ENCODE measurements around the gene SMYD2.

SMYD2 gene

DNA sequence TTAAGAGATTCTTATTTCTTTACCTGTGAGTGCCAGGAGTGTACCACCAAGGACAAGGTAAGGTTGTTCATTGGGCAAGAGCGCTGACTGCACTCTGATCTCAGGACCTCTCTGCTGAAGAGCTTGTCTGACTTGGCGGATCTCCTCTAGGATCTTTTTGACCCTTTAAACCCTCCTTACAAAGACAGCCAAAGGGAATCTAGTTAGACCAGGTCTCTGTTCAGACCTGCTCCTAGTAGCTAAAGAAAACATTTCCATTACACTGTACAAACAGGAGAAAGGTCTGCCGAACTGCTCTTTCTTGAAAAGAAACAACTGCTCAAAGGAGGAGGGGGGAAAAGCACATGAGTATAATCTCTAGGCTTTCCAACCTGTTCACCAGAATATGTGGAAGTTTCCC is 49.3 kb downstream of the SMYD2 start:
- no peak for DNase-seq

DNA sequence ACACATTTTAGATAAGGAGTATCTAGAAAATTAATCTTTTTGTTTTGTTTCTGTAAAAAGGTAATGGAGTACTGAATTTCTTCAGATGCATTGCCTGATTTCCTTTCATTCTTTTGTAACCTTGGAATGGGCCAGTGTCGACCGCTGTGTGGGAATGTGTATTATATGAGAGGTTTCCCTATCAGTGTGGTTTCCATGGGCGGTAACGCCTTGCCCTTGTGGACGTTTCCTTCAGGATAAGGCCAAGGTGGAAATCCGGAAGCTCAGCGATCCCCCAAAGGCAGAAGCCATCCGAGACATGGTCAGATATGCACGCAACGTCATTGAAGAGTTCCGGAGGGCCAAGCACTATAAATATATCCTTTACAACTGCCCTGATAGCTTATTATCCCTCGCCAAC is 49.8 kb downstream of the SMYD2 start:
- no peak for DNase-seq

DNA sequence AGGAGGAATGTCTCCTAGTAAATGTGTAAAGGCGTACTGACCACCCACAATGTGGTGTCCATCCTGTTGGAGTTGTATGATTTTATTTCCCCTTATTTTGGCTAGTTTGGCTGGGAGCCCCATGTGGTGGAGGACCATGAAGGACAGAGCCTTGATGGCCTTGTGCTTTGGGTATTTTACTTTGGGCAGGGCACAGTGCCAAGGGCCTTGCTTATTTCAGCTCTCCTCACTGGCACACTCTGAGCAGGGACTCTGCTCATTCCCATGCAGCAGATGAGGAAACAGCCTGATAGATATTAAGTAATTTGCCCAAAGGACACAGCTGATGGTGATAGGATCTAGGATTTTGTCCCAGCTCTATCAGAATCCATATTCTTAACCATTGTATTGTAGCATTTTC is 50.2 kb downstream of the SMYD2 start:
- DNase-seq, result no peak

DNA sequence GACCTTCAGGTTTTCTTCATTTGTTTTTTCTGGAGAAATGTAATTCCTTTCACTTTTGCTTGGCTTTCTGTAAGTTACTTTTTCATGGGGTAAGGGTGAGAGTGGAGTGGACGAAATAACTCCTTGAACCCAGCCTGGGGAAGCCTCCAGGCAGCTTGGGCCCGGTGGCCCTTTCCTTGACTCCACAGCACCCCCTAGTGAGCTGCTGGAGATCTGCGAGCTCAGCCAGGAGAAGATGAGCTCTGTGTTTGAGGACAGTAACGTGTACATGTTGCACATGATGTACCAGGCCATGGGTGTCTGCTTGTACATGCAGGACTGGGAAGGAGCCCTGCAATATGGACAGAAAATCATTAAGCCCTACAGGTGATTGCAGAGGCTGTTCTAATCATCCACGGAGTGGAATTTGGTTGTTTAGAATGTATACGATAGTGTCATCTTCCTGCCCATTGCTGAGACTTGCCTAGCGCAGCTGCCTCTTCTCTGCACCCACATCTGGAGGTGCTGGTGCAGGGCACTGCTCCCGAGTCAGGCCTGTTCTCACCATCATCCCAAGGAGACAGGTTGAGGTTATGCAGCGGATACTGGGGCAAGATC is 51.0 kb downstream of the SMYD2 start:
- no peak for DNase-seq

DNA sequence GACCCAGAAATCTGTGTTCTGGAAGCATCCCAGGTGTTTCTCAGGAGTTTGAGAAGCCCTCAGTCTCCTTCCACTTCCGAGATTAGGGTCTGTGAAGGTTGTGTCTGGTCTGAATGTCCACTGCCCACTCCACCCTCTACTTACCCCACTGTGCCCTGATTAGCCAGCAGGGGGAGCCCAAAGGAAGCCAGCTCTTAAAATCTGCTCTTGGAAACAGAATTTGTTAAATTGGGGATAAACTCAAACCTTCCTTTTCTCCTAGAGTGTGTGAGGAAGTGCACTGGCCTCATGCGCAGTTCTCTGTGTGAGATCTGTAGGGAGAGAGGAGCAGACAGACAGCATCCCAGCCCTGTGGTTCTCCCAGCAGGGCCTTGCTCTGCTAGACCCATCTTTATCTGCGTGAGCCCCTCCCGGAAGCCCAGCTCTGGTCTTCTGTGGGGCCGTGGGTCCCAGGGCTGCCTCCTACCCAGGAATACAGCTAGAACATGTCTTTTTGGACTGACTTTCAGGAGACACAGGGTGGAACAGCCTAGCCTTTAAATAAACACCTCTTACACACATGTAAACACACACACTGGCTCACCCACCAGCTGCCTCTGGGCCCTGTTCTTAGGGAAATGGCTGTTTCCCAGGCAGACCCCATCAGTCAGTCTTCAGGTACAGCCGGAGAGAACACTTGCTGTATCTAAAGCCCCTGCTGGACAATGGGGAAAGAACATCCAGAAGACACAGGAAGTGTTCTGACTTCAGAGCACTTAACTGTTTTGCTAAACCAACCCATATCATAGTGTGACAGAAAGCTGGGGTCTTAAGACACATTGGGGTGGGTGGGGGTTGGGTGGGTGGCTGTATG is 52.2 kb downstream of the SMYD2 start:
- no peak for DNase-seq

DNA sequence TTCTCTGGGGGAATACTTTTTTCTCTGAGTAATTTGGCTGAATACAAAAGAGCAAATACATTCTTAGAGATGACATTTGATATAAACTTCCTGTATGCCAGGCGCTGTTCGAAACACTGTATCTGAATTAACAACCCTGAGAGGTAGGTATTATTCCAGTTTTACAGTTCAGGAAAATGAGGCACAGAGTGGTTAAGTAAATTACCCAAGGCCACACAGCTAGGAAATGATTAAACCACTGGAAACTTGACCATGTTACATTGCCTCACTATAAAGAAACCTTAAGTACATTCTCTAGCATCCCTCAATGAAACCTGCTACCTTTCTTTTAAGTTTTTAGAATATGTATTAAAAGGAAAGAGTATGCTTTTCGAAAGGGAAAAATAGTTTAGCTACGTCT is 54.6 kb downstream of the SMYD2 start:
- DNase-seq, result no peak

DNA sequence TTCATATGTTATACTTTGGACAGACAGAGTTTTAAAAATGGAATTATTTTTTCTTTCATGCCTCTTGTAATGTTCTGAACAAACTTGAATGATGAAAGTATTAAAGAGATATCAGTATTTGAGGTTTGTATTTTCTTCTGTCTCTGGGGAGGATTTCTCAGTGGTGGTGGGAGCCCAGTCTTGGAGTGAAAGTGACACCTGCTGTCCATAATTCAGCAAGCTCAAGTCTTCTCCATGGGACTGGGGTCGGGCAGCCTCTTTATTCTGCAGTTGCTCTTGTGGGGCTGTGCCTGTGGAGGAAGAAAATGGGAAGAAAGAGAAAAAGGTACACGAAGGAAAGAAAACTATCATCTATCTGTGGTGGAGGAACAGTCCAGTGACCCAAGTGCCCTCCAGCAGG is 56.1 kb downstream of the SMYD2 start:
- no peak for DNase-seq

DNA sequence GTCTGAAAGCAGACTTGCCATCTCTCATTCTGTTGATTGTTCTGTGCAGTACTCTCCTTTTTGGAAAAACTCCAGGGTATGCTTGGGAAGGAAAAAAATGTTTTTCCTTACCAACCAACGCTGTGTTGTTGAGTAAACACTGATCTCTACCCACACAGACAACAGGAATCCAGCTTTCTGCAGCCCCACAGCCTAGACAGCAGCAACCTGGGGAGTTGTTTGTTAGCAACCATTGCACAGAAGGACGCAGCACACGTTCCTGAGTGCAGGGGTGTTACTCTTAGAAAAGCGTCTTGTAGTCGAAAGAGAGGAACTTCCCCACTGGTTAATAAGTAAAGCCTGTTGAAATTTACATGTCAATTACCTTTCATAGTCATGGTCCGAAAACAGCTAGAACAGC is 56.6 kb downstream of the SMYD2 start:
- DNase-seq, result no peak

DNA sequence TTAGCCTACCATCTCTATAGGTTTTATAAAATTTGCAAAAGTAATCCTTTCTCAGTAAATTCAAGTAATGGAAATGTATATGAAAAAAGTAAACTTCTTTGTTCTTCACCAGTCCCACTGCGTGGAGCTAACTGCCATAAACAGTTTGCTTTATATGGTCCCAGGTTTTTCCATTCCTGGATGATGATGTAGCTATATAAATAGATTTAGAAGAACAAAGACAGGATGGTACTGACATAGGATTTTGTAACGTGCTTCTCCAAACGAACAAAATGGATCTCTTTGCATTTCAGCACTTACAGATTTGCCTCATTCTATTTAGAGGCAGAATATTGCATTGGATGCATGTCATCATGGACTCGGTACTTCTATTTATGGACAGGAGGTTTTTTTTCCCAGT is 57.3 kb downstream of the SMYD2 start:
- DNase-seq, result no peak

DNA sequence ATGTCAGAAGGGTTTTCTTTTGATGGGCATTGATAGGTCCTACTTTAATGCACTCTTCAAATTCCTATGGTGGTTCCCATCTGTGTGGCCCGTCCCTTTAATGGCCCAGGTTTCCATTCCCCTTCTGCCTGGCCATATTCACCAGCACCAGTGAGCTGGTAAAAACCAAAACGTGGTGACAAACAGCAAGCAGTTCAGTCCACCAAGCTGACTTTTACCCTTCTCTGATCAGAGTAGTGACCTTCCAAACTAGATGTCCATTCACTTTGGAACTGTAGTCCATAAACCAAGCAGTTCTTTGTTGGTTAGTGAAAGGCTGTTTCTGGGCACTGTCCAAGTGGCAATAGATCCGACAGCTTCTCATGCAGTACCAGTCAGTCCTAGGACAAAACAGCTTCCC is 60.5 kb downstream of the SMYD2 start:
- no peak for DNase-seq

DNA sequence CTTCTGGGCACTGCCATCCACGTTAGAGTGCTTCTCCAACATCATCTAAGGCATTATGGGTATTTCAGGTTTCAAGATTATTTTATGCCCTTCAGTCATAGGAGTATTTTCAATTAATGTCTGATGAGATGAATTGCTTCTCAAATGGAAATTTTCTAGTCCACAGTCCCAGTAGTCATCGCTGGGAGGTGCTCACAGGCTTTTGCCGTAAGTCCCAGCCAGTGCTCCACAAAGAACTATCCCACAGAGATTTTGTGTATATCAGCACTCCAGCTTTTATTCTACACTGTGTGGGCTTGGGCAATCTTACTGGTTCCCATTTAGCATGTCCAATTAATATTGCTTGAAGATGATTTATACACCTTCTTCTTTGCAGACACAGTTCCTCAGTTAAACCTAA is 61.0 kb downstream of the SMYD2 start:
- no peak for DNase-seq

DNA sequence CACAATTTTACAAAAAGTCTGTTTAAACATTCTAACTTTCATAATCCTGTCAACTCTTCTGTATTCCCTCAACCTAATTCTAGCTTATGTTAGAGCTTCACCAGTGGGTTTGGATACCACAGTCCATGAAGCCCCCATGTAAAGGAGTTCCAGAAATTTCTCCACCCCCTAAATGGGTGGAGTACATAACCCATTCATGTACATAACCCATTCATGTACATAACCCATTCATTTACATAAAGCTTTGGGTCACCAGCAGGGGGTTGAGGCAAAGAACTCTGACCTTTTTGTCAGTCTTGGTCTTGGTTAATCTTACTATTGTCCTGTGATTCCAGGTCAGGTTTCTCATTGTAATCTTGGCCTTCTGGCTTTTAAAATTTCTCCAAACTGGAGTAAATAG is 61.6 kb downstream of the SMYD2 start:
- DNase-seq, result no peak

DNA sequence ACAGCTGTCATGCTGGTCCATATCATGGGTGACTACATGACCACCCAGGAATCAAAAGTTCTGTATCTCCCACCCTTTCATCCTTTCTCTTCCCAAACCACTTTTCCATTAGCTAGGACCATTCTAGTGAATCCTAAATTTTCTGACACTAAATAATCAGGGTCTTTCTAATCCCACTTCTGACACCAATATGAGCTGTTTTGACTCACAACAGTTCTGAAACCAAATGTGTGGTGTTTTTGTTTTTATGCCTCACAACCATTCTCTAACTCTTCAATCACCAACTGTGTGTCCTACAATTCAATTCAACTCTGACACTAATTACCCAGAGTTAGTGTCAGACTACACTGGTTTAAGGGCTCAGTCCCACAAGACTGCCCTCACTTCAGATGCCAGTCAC is 63.9 kb downstream of the SMYD2 start:
- no peak for DNase-seq

DNA sequence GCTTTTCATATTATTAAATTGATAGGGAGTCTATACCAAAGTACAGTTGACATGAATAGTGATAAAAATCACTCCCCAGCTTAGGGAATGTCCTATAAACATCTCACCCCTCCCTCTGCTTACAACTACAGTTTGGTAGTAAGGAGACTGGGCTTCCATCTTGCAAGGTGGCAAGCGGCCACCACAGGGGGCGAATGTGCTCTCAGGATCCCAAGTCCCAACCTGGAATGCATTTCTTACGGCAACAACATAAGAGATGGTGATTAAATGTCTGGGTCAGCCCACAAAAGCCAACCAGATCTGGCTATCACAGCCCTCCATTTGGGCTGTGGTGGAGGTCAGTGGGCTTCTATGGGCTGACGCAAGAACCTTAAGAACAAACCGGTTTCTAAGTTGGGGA is 68.0 kb downstream of the SMYD2 start:
- DNase-seq, result no peak

DNA sequence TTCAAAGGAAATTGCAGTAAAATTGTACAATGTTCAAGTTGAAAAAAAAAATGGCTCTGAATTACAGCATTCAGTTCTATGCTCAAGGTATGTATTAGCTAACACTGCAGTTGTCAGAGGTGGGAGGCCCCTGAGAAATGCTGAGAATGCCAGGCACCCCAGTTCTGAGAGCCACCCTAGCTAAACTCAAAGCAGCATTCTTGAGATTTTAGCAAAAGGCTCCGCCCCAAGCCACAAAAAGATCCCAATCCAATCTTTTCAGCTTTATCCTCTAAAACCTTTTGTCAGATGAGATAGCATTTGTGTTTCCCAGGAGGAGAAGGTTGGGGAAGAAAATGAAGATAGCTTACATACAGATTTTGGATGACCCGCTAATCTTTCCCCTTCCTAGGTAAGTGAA is 68.8 kb downstream of the SMYD2 start:
- no peak for DNase-seq

DNA sequence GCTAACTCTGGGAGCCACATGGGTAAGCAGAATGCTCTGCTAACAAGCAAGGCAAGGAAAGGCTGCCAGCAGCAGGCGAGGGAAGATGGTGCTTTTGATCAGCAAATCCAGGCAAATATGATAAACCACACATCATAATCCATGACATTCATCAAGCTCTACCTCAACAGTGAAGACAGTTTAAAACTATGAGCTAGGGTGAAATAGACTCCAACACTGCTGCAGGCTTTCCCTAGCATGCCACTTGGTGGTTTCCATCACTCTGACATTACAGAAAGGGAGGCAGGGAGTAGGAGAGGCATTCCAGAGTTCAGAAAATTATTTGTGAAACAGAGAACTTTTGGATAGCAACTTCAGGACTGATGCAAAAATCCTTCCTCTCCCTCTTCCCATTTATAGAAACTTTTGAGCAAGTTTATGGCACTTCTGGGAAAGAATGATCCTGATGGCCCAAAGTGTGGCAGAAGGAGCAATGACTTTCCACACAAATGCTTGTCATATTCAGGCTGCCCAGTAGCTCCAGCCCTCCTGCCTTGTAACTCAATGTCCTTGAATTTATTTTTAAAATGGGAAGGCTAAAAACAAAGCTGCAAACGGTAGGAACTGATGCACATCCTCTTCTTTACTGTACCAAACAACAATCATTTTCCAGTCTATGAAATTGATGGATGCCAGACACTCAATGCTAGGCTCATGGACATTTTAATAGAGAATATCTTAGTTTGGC is 70.8 kb downstream of the SMYD2 start:
- DNase-seq, result no peak

DNA sequence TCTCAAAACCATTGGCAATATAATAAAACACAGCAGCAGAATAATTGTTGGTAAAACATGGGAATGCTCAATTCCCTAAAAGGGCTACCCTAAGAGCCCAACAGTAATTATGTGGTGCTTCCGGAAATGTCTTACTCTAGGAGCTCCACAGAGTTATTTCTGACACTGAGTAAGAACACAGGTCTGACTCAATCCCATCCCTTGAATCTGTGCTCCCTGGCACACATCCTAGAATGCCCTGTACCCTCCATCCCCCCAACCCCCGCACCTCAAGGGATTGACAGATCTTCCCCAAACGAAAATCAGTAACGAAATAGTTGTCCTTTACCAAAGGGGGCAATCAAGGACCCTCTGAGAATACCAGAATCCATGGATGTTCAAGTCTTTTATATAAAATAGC is 71.9 kb downstream of the SMYD2 start:
- DNase-seq, result no peak

DNA sequence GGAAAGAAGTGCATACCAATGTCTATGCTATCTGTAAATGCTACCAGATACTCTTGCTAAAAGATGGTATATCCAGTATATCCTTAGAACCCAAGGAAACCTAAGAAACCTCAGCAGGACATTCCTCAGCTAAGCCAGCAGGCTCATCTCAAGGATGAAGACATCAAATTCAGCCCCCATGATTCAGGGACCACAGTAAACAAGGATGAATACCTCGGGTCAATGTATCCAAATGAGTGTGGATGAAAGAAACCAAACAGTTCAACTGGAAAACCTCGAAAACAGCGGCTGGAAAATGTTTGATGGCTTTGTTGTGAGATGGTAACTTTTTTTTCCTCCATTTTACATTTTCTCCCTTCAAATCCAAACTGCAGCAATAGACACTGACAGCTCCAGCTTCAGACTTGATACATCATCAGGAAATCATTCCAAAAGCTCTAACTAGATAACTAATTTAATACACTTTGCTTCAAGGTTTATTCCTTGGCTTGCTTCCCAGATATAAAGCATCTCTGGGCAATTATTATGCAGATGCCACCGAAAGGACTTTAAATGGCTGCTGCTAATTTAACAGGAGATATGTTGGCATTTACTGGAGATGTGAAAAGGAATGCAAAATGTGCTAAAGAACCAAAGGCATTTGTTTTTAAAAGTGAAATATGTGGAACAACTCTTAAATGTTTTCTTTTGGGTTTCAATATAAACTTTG is 73.6 kb downstream of the SMYD2 start:
- DNase-seq, result no peak

DNA sequence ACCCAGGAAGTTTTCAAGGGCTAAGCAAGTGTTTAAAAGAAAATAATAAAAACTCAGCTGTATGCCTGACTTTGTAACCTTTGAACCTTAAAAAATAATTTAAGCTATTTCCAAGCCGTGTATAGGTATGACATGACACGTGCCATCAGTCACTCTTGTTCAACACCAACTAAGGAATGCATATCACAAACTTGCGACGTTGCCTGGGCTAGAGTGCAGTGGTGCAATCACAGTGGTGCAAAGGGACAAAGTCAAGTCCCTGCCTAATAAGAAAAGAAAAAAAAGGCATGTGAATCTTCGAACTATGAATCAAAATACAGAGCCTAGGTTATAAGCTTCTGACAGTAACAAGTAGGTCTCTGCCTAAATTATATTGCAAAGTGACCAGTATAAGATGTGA is 79.2 kb downstream of the SMYD2 start:
- DNase-seq, result no peak

DNA sequence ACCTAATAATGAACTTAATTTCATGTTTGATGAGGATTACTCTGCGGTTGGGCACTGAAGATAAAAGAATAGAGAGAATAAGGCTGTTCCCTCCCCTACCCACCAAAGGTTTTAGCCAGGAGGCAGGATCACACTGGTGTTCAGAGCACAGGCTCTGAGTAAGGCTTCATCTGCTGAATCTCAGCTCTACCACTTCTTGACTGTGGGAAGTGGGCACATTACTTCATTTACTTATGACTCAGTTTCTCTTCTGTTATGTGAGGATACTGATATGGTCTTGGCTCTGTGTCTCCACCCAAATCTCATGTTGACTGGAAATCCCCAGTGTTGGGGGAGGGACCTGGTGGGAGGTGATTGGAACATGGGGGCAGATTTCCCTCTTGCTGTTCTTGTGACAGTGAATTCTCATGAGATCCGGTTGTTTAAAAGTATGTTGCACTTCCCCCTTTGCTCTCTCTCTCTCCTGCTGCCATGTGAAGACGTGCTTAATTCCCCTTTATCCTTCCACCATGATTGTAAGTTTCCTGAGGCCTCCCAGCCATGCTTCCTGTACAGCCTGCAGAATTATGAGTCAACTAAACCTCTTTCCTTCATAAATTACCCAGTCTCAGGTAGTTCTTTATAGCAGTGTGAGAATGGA is 79.7 kb downstream of the SMYD2 start:
- DNase-seq, result no peak

DNA sequence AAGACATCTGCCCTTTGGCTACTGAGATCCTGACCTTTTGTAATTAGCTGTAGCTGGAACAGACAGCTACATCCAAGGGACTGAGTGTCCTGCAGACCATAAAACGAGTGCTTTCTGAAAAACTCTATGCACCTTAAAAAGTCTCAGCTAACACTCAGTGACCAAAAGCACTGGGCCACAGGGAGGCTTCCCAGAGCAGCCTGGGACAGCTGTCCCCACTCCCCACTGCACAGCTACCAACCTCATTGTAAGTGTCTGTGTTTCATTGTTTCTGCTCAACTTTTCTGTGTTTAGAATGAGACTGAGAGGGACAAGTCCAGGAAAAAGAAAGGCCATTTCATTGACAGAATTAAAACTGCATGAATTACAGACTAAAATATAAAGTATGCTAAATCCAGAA is 80.7 kb downstream of the SMYD2 start:
- no peak for DNase-seq

DNA sequence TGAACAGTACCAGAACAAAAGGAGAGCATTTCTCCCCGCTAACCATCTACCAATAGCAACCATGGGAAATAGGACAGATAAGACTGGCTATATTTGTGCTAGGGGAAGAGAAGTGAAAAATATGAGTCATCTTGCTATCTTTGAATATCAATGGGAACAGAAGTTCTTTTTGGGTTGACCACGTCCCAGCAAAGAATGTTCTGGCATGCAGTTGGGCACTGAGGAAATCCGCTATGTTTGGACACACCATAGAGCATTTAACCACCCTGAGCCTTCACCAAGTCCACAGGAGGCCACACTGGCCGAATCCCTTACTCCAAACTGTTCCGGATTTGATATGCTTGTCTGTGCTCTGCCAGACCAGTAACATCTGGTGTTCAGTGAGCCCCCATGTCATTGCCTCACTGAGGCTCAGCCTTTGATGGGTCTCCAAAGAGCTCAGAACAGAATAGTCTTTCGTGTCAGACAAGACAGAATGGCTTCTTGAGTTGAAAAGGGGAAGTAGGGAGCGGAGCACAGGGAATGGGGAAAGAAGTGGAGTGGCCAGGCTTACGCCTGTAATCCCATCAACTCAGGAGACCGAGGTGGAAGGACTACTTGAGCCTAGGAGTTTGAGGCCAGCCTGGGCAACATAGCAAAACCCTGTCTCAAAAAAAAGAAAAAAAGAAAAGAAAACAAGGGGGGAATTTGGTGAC is 81.4 kb downstream of the SMYD2 start:
- DNase-seq, result no peak
